T-helper 2 cell treated with Interferon-gamma antibody and Interleukin-4, amounts not matched to agents 5 μg/mL and 100 μg/mL, for 36 hours (primary cell): ENCODE data around the gene IL2RG.
A peak's percentile ranks its signal among the peaks of the same experiment; 100 is the strongest.

ENCODE experiments used
- DNase-seq: peaks from one replicate; pipeline ENCODE4 v3.0.0; 2021; ENCODE audit warnings: low spot score
- H3K27ac Mint-ChIP-seq: one replicate; pipeline ENCODE4 v1.8.0; 2021; ENCODE audit warnings: mild to moderate bottlenecking, mixed read lengths
- H3K27me3 Mint-ChIP-seq: one replicate; pipeline ENCODE4 v1.8.0; 2021; ENCODE audit warnings: low read depth, mixed read lengths
- H3K36me3 Mint-ChIP-seq: one replicate; pipeline ENCODE4 v1.8.0; 2021; ENCODE audit warnings: low read depth, mixed read lengths
- H3K4me1 Mint-ChIP-seq: one replicate; pipeline ENCODE4 v1.8.0; 2021; ENCODE audit warnings: low read depth, mixed read lengths
- H3K4me3 Mint-ChIP-seq: one replicate; pipeline ENCODE4 v1.8.0; 2022; ENCODE audit warnings: mild to moderate bottlenecking, moderate library complexity, mixed read lengths
- H3K9me3 Mint-ChIP-seq: one replicate; pipeline ENCODE4 v1.8.0; 2021; ENCODE audit warnings: mixed read lengths

Gene IL2RG

DNA sequence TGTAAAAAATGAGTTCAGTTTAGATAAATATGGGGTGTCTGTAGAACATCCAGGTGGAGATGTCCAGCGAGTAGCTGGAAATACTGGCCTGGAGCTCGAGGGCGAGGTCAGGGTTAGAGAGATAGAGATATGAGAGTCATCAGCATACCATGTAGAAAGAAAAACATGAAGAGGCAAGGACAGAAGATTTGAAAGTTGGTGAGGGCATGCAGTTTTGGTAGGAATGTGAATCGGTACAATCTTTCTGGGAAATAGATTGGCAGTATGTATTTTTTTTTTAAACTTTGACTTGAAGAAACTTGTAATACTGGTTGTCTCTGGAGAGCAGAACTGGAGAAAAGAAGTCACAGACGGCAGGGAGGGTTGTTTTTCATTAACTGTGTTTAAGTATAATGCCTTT lies 40.8 kb downstream of the IL2RG start:
- Mint-ChIP-seq H3K27me3 (peaks cover 19% of the 10 kb centered on the region), H3K4me3 (no peak overlapping the region), H3K27ac (no peak overlapping the region), H3K9me3 (no peaks in the 10 kb centered on the region), H3K36me3 (peaks cover 6% of the 10 kb centered on the region), H3K4me1 (peaks cover 14% of the 10 kb centered on the region)
- DNase-seq = no peak

DNA sequence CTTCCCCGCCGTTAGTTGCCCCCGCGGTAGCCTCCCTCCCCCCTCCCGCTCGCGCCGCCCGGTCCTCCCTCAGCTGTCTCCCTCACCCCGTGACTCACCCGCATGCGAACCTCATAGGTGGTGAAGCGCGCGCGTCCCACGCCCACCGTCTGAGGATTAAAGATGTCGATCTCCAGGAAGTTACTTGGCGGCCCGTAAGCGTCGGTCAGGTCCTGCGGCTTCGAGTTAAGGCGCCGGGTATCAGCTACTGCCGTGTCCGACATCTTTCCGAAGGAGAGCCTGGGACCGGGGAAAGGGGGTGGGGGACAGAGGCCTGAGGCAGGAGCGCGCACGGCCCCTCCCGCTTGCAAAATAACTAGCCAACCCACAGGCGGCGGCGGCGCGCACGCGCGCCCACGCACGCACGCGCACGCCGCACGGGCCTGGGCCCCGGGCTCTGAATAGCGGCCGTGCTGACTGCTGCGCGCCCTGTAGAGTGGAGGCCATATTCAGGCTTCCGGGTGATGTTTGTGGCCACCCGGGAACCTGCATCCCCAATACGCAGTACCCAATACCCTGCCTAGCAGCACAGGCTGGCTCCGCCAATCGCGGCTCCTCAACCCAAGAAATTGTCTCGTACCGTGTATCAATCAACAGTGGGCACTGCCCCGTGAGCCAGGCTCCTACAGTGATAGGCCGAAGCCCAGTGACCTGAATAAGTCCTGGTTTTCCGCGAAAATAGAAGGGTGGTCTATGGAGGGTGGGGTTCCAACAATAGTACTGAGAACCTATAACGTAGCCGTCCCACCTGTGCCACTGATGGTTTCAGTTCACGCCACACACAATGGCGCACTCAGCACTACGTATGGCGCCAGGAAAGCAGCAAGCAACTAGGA lies 43.1 kb downstream of the IL2RG start, which contains the start of gene SNX12:
SNX12 (minus strand) TSS at position 291 of the 875 bp plus-strand sequence; CDS start at position 263, 28 bp downstream.
- Mint-ChIP-seq H3K4me3 (peak within 1 kb of the TSS; percentile 97), H3K4me1 (peaks cover 17% of the 10 kb centered on the region), H3K36me3 (peaks cover 8% of the 10 kb centered on the region), H3K9me3 (no peaks in the 10 kb centered on the region), H3K27me3 (peaks cover 2% of the 10 kb centered on the region), H3K27ac (peak within 1 kb of the TSS; percentile 95)
- peak; percentile 88 for DNase-seq

DNA sequence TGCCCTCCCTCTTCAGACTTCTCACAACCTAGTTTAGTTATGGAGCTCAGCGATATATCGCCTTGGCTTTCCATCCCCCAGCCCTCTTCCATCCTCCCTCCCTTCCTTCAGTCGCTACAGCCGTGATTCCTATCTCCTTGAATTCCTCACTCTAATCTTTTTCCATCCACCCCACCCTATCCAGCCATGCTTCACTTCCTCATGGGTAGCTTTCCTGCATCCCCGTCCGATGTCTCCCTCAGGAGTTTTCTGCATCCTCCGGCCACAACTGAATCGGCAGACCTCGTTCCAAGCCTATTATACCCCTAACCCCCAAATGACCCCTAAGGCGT lies 43.7 kb downstream of the IL2RG start:
- peak overlapping the region; percentile 97 for H3K4me3 Mint-ChIP-seq

DNA sequence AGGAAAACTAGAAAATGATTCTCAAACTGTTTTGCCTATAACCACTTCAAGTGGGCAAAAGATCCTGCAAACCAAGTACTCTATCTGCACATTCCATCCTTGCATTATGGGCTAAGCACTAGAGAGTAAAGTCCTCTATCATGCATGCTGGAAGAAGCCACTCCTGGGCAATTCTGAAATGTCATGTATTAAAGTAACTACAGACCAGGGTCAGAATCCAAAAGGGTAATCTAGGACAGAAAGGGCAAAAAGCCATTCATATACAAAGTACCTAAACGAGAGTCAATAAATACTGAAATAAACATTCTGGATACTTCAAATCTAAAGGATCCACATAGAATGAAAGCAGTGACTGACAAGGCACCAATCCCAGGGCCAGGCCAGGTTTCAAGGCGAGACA lies 44.3 kb downstream of the IL2RG start:
- peaks cover 13% of the 10 kb centered on the region for H3K36me3 Mint-ChIP-seq
- H3K4me3 Mint-ChIP-seq = peak overlapping the region; percentile 97
- no peaks in the 10 kb centered on the region for H3K27me3 Mint-ChIP-seq
- H3K9me3 Mint-ChIP-seq = no peaks in the 10 kb centered on the region
- no peak for DNase-seq
- H3K27ac Mint-ChIP-seq = no peak overlapping the region
- peaks cover 17% of the 10 kb centered on the region for H3K4me1 Mint-ChIP-seq

More for the DNA sequence above, 43.7 kb downstream of the IL2RG start:
- no peak for DNase-seq
- Mint-ChIP-seq H3K9me3 (no peaks in the 10 kb centered on the region), H3K27me3 (no peaks in the 10 kb centered on the region), H3K4me1 (peaks cover 17% of the 10 kb centered on the region), H3K27ac (peak overlapping the region; percentile 95), H3K36me3 (peaks cover 11% of the 10 kb centered on the region)

DNA sequence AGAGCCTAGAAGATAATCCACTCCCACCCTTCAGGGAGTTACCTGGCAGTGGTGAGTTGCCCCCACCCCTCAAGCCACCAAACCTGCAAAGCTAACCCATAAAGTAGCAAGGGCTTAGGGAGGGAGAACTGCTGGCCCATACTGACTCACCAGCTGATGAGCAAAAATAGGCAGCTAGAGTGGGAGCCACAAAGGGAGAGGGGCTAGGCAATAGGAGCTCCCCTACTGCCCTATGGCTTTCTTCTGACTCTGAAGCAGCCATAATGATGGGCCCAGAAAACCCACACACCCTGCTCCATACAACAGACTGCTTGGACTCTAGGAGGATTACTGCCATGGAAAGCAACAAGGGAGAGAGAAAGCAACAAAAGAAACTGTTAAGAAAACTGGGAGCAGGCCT lies 51.2 kb downstream of the IL2RG start:
- no peaks in the 10 kb centered on the region for H3K9me3 Mint-ChIP-seq
- no peak overlapping the region for H3K27ac Mint-ChIP-seq
- H3K4me3 Mint-ChIP-seq = no peak overlapping the region
- no peak for DNase-seq
- peaks cover 38% of the 10 kb centered on the region for H3K4me1 Mint-ChIP-seq
- H3K36me3 Mint-ChIP-seq = peaks cover 35% of the 10 kb centered on the region
- no peaks in the 10 kb centered on the region for H3K27me3 Mint-ChIP-seq

DNA sequence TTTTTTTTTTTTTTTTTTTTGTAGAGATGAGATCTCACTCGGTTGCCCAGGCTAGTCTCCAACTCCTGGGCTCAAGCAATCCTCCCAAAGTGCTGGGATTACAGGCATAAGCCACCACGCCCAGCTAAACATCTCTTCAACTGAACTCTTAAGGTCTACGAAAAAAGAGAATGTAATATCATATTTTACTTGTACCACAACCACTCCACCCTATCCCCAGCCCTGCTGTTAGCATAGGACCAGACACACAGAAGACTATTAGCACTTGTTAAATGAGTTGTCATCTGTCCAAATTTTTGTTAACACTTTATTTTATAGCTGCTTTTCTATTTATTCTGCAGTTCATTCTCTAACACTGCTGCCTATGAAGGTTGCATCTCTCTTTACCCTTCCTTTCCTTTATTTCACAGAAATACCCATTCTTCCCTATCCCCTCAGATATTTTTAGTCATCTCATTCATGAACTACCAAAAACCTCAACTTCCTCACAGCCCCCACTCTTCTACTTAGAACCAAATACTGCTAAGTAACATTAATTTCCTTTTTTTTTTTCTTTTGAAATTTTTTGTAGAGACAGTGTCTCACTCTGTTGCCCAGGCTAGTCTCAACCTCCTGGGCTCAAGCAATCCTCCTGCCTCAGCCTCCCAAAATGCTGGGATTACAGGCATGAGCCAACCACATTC lies 53.4 kb downstream of the IL2RG start:
- Mint-ChIP-seq H3K27ac (peak overlapping the region; percentile 80), H3K9me3 (no peaks in the 10 kb centered on the region), H3K27me3 (no peaks in the 10 kb centered on the region), H3K4me1 (peaks cover 35% of the 10 kb centered on the region), H3K4me3 (peak overlapping the region; percentile 41), H3K36me3 (peaks cover 33% of the 10 kb centered on the region)
- no peak for DNase-seq
